ENCODE data around the gene MTUS2.

- TF ChIP-seq CTCF (IDR thresholded peaks at IDR 0.05; ENCODE audit: low read depth, low read length, missing input control) (no peak), SP1 (IDR thresholded peaks at IDR 0.05) (no peak), YY1 (IDR thresholded peaks at IDR 0.05) (no peak), GABPA (IDR thresholded peaks at IDR 0.05 in 1 of 2, conservative IDR thresholded peaks at IDR 0.05 in 1 of 2) (no peak), MAX (IDR thresholded peaks at IDR 0.05) (no peak), RAD21 (IDR thresholded peaks at IDR 0.05) (no peak)
- TF ChIP-seq, protein P1, sequence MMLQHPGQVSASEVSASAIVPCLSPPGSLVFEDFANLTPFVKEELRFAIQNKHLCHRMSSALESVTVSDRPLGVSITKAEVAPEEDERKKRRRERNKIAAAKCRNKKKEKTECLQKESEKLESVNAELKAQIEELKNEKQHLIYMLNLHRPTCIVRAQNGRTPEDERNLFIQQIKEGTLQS (IDR thresholded peaks at IDR 0.05), result no peak
Observed at GRCh38 chr13:29520671-29521070, 700.5 kb downstream of the MTUS2 start.
